ENCODE results near the gene ARHGAP15.

DNA sequence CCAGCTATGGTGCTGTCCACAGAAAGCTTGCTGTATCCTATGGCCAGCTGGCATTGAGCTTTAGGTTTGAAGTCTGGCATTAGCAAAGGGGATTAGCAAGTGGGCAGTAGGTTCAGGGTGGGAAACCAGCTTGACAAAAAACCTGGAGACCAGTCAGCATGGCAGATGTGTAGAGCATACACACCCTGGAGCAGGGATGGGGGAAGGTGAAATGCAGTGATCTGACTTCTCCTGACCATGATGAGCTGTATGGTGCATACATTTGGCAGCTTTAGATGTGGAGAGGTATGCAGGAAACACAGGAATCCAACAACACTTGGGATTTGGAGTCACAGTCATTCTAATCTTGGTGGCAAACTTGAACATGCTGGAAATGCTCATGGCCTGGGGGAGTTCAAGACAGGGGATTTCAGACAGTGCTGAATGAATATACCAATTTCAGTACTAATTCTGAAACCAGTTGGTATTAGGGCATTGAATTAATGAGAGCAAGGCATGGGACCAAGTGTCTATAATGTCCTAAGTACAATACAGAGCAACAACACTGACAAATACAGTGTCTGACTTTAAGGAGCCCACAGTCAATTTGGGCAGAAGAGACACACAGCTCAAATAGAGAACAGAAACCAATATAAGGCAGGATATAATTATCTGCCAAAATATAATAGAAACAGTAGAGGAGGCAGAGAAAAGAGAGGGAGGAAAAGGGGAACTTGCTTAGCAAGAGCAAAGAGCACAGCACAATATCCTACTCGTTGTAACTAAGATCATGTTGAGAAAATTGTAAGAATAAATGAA lies 11.8 kb downstream of the ARHGAP15 start:
- TF ChIP-seq REST (IDR thresholded peaks at IDR 0.05; ENCODE audit: low read depth) (no peak), TAF1 (IDR thresholded peaks at IDR 0.05; ENCODE audit: low read depth) (no peak), CREB1 (IDR thresholded peaks at IDR 0.05; ENCODE audit: low read depth) (no peak), NFIC (IDR thresholded peaks at IDR 0.05) (no peak)
- TF ChIP-seq, protein P1, sequence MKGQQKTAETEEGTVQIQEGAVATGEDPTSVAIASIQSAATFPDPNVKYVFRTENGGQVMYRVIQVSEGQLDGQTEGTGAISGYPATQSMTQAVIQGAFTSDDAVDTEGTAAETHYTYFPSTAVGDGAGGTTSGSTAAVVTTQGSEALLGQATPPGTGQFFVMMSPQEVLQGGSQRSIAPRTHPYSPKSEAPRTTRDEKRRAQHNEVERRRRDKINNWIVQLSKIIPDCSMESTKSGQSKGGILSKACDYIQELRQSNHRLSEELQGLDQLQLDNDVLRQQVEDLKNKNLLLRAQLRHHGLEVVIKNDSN (IDR thresholded peaks at IDR 0.05), result no peak

Data from Ishikawa (cell line).